Smooth muscle cell (in vitro differentiated cells): Measurements from ENCODE around the gene KNCN. TPM values are rescaled to one million over a fixed set of nuclear protein-coding genes. Genes with fewer than 3 reads are reported as not detected.

Experiments used
- DNase-seq: peaks from one replicate; lab custom pipeline; 2025; ENCODE audit not compliant: unreplicated experiment; lab: John Stamatoyannopoulos, UW
- H2AFZ ChIP-seq: fragments of 200-600 bp; sonication (generic); 2 replicates; pipeline ENCODE4 v1.6.0; 2016; ENCODE audit warnings: antibody characterized with exemption, low read depth, mild to moderate bottlenecking
- H3F3A ChIP-seq: fragments of 200-600 bp; sonication (generic); 2 replicates; pipeline ENCODE4 v1.6.0; 2017; ENCODE audit warnings: antibody characterized with exemption, low read depth
- H3K27ac ChIP-seq: fragments of 200-600 bp; sonication (generic); 2 replicates; pipeline ENCODE4 v1.5.1; 2016; ENCODE audit warnings: low read depth, mild to moderate bottlenecking
- H3K27me3 ChIP-seq: fragments of 200-600 bp; sonication (generic); 2 replicates; pipeline ENCODE4 v1.6.1; 2016; ENCODE audit warnings: low read depth, mild to moderate bottlenecking
- H3K36me3 ChIP-seq: fragments of 200-600 bp; sonication (generic); 2 replicates; pipeline ENCODE4 v1.5.1; 2016; ENCODE audit warnings: low read depth
- H3K4me1 ChIP-seq: fragments of 200-600 bp; sonication (generic); 2 replicates; pipeline ENCODE4 v1.5.1; 2016; ENCODE audit warnings: low read depth
- H3K4me2 ChIP-seq: fragments of 200-600 bp; sonication (generic); 2 replicates; pipeline ENCODE4 v1.6.0; 2016; ENCODE audit warnings: mild to moderate bottlenecking
- H3K4me3 ChIP-seq: fragments of 200-600 bp; sonication (generic); 2 replicates; pipeline ENCODE4 v1.5.1; 2016; ENCODE audit warnings: mild to moderate bottlenecking
- H3K79me2 ChIP-seq: fragments of 200-600 bp; sonication (generic); 2 replicates; pipeline ENCODE4 v1.6.0; 2016; ENCODE audit warnings: low read depth, mild to moderate bottlenecking
- H3K9ac ChIP-seq: fragments of 200-600 bp; sonication (generic); 2 replicates; pipeline ENCODE4 v1.6.0; 2016; ENCODE audit warnings: low read depth
- H3K9me3 ChIP-seq: fragments of 200-600 bp; sonication (generic); replicated peaks from 2 replicates; pipeline ENCODE4 v1.5.1; 2016; ENCODE audit warnings: low read depth
- H4K20me1 ChIP-seq: fragments of 200-600 bp; sonication (generic); 2 replicates; pipeline ENCODE4 v1.6.0; 2016; ENCODE audit warnings: low read depth
- CTCF ChIP-seq: fragments of 200-600 bp; sonication (generic); IDR thresholded peaks from 2 replicates; pipeline ENCODE4 v1.5.1; 2017; ENCODE audit warnings: borderline replicate concordance, mild to moderate bottlenecking, antibody characterized with exemption; ENCODE audit not compliant: insufficient read depth, poor library complexity, severe bottlenecking
- WGBS: methylation state at CpG from one replicate; pipeline ENCODE4 v1.1.7; 2016; ENCODE audit warnings: low lambda C conversion rate; 5-methylcytosine and 5-hydroxymethylcytosine counted together
- polyA plus RNA-seq: library from polyadenylated mRNA; unstranded; fragments of >200 nt; fragmentation: Nextera tagmentation; extraction: Ambion mirVana; gene quantifications from 2 replicates; pipeline ENCODE4 v1.2.1, GENCODE V29; 2016
- total RNA-seq: library from RNA; depleted of rRNA; stranded (reverse); fragments of >200 nt; gene quantifications from 2 replicates; pipeline ENCODE4 v1.2.3, GENCODE V29; 2014

Gene KNCN
- total and polyA plus RNA-seq, 2 experiments from 2014 or later = not detected

GRCh38 chr1:46554236-46554596 is 2.8 kb upstream of the KNCN start:
- Histone ChIP-seq H3K4me3 (no peak overlapping the region), H3K9ac (no peak overlapping the region), H3K27me3 (peaks cover 20% of the 10 kb centered on the region), H2AFZ (no peak overlapping the region), H3K27ac (no peak overlapping the region), H3F3A (no peaks in the 10 kb centered on the region), H4K20me1 (no peaks in the 10 kb centered on the region), H3K4me2 (no peak overlapping the region), H3K36me3 (no peaks in the 10 kb centered on the region), H3K79me2 (no peaks in the 10 kb centered on the region), H3K9me3 (no peaks in the 10 kb centered on the region), H3K4me1 (no peaks in the 10 kb centered on the region)
- 88% methylated on average over 6 of the region's 6 CpGs for WGBS
- no peak for DNase-seq
- no peak for TF ChIP-seq CTCF

DNA sequence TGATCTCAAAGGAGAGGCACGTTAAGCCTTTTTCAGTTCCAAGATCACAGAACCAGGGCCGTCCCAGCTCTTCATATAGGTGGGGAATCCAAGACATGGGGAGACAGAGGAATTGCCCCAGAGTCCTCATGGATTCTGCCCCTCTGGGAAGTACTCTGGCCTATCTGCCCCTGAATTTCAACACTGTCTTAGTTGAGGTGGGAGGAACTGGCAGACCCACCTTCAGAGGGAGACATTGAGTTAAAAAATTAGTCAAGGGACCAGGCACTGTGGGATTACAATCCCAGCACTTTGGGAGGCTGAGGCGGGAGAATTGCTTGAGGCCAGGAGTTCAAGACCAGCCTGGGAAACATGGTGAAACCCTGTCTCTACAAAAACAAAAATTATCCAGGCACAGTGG is 2.1 kb upstream of the KNCN start:
- H3F3A ChIP-seq = no peaks in the 10 kb centered on the region
- H3K36me3 ChIP-seq = no peaks in the 10 kb centered on the region
- no peaks in the 10 kb centered on the region for H3K79me2 ChIP-seq
- no peak overlapping the region for H2AFZ ChIP-seq
- H3K4me2 ChIP-seq = no peak overlapping the region
- no peak overlapping the region for H3K4me3 ChIP-seq
- TF ChIP-seq CTCF = no peak
- no peaks in the 10 kb centered on the region for H3K4me1 ChIP-seq
- H3K27me3 ChIP-seq = peaks cover 22% of the 10 kb centered on the region
- H4K20me1 ChIP-seq = no peaks in the 10 kb centered on the region
- no peak for DNase-seq
- WGBS = 92% methylated on average over 3 of the region's 3 CpGs
- no peak overlapping the region for H3K27ac ChIP-seq
- H3K9me3 ChIP-seq = no peaks in the 10 kb centered on the region
- no peak overlapping the region for H3K9ac ChIP-seq

GRCh38 chr1:46552357-46553237 is 1.1 kb upstream of the KNCN start:
- Histone ChIP-seq H4K20me1 (no peaks in the 10 kb centered on the region), H3K36me3 (no peaks in the 10 kb centered on the region), H3K27me3 (peaks cover 24% of the 10 kb centered on the region), H3K4me1 (no peaks in the 10 kb centered on the region), H2AFZ (no peak overlapping the region), H3K9me3 (no peaks in the 10 kb centered on the region), H3K4me3 (no peak overlapping the region), H3K79me2 (no peaks in the 10 kb centered on the region), H3K9ac (no peak overlapping the region), H3K27ac (no peak overlapping the region), H3F3A (no peaks in the 10 kb centered on the region), H3K4me2 (no peak overlapping the region)
- TF ChIP-seq CTCF = no peak
- no peak for DNase-seq
- 88% methylated on average over 10 of the region's 10 CpGs for WGBS
